Prostate gland (tissue), 2 donors: ENCODE results near the gene CAMK2N1.

ENCODE experiments used
- CTCF ChIP-seq, 4 experiments: fragments of 200-600 bp in 2 of 4; fragments of 450-650 bp in 2 of 4; sonication (generic) in 2 of 4; IDR thresholded peaks; 1 replicate in 3 of 4; 2 replicates in 1 of 4; pipeline ENCODE4 v1.5.1; 2016 to 2019; ENCODE audit warnings: antibody characterized with exemption in 4 of 4, mild to moderate bottlenecking in 2 of 4, moderate library complexity in 2 of 4
- POLR2AphosphoS5 ChIP-seq: sonication (generic); formaldehyde crosslinking; IDR thresholded peaks from one replicate; pipeline ENCODE4 v1.6.1; 2017; ENCODE audit warnings: antibody characterized with exemption

- no peak for TF ChIP-seq CTCF (IDR thresholded peaks at IDR 0.05)
- TF ChIP-seq POLR2AphosphoS5, result no peak
These were observed 21.2 kb upstream of the CAMK2N1 start for GRCh38 chr1:20507248-20507563.
